Fibroblast of mammary gland (primary cell): Measurements from ENCODE around the gene RASA1.

Experiments
- DNase-seq: peaks from one replicate; pipeline ENCODE4 v3.0.0-alpha.2; 2010; ENCODE audit warnings: low read depth
- H3K4me3 ChIP-seq: 2 replicates; pipeline ENCODE4 v1.5.1; 2011; ENCODE audit warnings: low read depth, mild to moderate bottlenecking, low read length, moderate library complexity; ENCODE audit not compliant: control insufficient read depth
- TF ChIP-seq, protein P1 (sequence below): conservative IDR thresholded peaks from 2 replicates; pipeline ENCODE4 v1.5.1; 2011; ENCODE audit warnings: low read depth, low read length, inconsistent platforms; ENCODE audit not compliant: control insufficient read depth, insufficient read depth

RASA1 gene

GRCh38 chr5:87267574-87268125 is at the start of gene RASA1:
Gene RASA1, plus strand, starts transcription at chr5:87267883. Its CDS starts 569 bp downstream, at chr5:87268452.
- DNase-seq: peak; percentile 88
- TF ChIP-seq, protein P1, sequence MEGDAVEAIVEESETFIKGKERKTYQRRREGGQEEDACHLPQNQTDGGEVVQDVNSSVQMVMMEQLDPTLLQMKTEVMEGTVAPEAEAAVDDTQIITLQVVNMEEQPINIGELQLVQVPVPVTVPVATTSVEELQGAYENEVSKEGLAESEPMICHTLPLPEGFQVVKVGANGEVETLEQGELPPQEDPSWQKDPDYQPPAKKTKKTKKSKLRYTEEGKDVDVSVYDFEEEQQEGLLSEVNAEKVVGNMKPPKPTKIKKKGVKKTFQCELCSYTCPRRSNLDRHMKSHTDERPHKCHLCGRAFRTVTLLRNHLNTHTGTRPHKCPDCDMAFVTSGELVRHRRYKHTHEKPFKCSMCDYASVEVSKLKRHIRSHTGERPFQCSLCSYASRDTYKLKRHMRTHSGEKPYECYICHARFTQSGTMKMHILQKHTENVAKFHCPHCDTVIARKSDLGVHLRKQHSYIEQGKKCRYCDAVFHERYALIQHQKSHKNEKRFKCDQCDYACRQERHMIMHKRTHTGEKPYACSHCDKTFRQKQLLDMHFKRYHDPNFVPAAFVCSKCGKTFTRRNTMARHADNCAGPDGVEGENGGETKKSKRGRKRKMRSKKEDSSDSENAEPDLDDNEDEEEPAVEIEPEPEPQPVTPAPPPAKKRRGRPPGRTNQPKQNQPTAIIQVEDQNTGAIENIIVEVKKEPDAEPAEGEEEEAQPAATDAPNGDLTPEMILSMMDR: no peak
- H3K4me3 ChIP-seq: peak within 1 kb of the TSS; percentile 92

DNA sequence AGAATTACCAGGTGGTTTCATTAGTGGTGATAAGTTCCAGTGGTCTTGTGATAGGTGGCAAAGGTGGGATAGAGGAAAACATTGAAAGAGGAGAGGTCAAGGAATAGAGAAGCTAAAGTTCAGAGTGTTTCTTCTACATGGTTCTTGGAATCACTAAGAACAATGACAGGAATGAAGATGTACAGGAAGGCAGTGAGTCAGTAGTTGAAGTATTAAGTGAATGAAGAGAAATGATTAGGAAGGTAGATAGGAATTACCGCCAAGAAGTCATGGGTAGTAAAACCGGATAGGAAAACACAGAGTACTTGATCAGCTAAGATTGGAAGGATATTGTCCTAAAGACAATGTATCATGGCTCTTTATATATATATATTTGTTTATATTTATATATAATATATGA is 37.9 kb upstream of the RASA1 start:
- no peak overlapping the region for H3K4me3 ChIP-seq
- no peak for DNase-seq
- TF ChIP-seq, protein P1: no peak

DNA sequence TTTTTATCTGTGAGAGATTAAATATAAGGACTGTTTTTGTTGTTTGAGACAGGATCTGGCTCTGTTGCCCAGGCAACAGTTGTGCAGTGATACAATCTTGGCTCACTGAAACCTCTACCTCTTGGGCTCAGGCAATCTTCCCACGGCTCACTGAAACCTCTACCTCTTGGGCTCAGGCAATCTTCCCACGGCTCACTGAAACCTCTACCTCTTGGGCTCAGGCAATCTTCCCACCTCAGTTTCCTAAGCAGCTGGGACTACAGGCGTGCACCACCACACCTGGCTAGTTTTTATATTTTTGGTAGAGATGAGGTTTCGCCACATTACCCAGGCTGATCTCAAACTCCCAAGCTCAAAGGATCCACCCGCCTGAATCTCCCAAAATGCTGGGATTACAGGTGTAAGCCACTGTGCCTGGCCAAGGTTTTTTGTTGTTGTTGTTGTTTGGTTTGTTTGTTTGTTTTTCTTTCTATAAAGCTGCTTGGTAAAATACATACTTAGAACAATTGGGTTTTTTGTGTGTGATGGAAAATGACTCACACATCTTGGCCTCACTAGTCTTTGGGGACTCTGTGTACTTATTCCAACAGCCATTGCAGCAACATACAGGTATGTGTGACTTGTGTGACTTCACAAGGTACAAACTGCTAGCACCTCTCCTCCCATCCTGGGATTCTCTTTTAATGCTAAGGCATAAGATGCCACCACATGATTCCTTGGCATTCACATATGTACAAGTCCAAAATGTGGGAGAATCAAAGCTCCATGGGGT is 36.5 kb upstream of the RASA1 start:
- H3K4me3 ChIP-seq: no peak overlapping the region
- DNase-seq: no peak
- TF ChIP-seq, protein P1: no peak

GRCh38 chr5:87233143-87233542 is 34.5 kb upstream of the RASA1 start:
- TF ChIP-seq, protein P1: no peak
- no peak for DNase-seq
- H3K4me3 ChIP-seq: no peak overlapping the region

- TF ChIP-seq, protein P1: no peak
Measured at GRCh38 chr5:87241555-87241954, 26.1 kb upstream of the RASA1 start.

GRCh38 chr5:87242242-87242641 is 25.4 kb upstream of the RASA1 start:
- DNase-seq: no peak
- TF ChIP-seq, protein P1: no peak
- no peak overlapping the region for H3K4me3 ChIP-seq

More at GRCh38 chr5:87241555-87241954, 26.1 kb upstream of the RASA1 start:
- no peak for DNase-seq
- no peak overlapping the region for H3K4me3 ChIP-seq
